Measurements from ENCODE around the gene KDM5B. TPM values are rescaled to one million over a fixed set of nuclear protein-coding genes. Genes with fewer than 3 reads are reported as not detected.

The KDM5B gene
- total and polyA plus RNA-seq, 9 of the 15 experiments (the other 6 are each of a cell fraction or from before 2014, with no cell fraction given) = 15.4 to 90.6 (median 57.1) TPM

DNA sequence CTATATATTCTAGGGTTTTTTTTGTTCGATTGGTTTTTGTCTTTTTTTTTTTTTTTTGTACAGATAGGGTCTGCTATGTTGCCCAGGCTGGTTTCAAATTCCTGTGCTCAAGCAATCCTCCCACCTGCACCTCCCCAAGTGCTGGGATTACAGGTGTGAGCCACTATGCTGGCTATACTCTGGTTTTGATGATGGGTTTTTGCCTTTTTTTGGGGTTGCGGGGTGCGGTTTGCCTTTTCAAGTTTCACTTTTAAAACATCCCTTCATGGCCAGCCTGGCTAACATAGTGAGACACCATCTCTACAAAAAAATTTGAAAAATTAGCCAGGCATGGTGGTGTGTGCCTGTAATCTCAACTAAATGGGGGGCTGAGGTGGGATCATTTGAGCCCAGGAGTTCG lies 10.0 kb downstream of the KDM5B start:
- H3K9me3 ChIP-seq (replicated peaks; ENCODE audit: control insufficient read depth, insufficient read depth, low read depth, low read length) = no peaks in the 10 kb centered on the region
- no peak for FAIRE-seq
- in situ Hi-C loops (cut with MboI) (no loop called here), intact Hi-C loops (cut with micrococcal nuclease) (no loop called here)
- CTCF ChIA-PET (ENCODE audit: low intra/inter-chr PET ratio) = no interaction called here
- H3K4me1 ChIP-seq (replicated peaks in 1 of 2; ENCODE audit: control insufficient read depth in 2 of 2, insufficient read depth in 2 of 2, low read length in 2 of 2) = peaks cover 15 to 18% of the 10 kb centered on the region in 2 experiments; a peak in 3 of 5 replicates
- peaks cover 94% of the 10 kb centered on the region for H3K79me2 ChIP-seq (ENCODE audit: control insufficient read depth, insufficient read depth, low read length)
- BruUV-seq (replicated peaks) = no TSS peak
- H3K27ac ChIP-seq (ENCODE audit: extremely low read depth, low read depth, low read length) = no peak overlapping the region
- H3K9ac ChIP-seq (ENCODE audit: insufficient read depth in 1 of 2, low read depth in 2 of 2, low read length in 2 of 2) = peak overlapping the region in 1 of 2 experiments; percentile 2; a peak in 1 of 4 replicates
- no peak overlapping the region for H3K4me3 ChIP-seq
- peaks cover 19% of the 10 kb centered on the region; the same call in 2 of the 3 replicates for H3K36me3 ChIP-seq (ENCODE audit: control insufficient read depth, insufficient read depth, low read length)
- no peaks in the 10 kb centered on the region for H3K27me3 ChIP-seq (ENCODE audit: control insufficient read depth in 2 of 2, insufficient read depth in 2 of 2, low read length in 2 of 2)
- DNase-seq (ENCODE audit: extremely low read depth in 1 of 4, low spot score in 3 of 4) = no peak
- no peak overlapping the region for H2AFZ ChIP-seq (ENCODE audit: low read depth, low read length)
- peaks cover 14% of the 10 kb centered on the region for H3K9me1 ChIP-seq (ENCODE audit: control insufficient read depth, insufficient read depth, low read length)
- POLR2A ChIA-PET = interaction anchor here (0.6 to 1.0 kb wide), 2 partner anchors 17 to 245 kb away, joined by 4 read pairs; no protein-coding TSS in a partner anchor
- ATAC-seq = no peak
- no peak overlapping the region for H3K4me2 ChIP-seq (ENCODE audit: insufficient read depth, low read length)
- peaks cover 25% of the 10 kb centered on the region for H4K20me1 ChIP-seq (replicated peaks; ENCODE audit: control insufficient read depth, insufficient read depth, low read length)
- WGBS (ENCODE audit: insufficient coverage, low coverage, missing lambda C conversion rate) = 90% methylated on average over 4 of the region's 4 CpGs
- no peak for TF ChIP-seq HNRNPH1 (optimal IDR thresholded peaks at IDR 0.05; ENCODE audit: low read depth, low read length)
- no peak for TF ChIP-seq ZNF23 (CRISPR knock-in tag; IDR thresholded peaks at IDR 0.05)
- TF ChIP-seq PHB (CRISPR knock-in tag; IDR thresholded peaks at IDR 0.05) = no peak
- TF ChIP-seq, protein P1, sequence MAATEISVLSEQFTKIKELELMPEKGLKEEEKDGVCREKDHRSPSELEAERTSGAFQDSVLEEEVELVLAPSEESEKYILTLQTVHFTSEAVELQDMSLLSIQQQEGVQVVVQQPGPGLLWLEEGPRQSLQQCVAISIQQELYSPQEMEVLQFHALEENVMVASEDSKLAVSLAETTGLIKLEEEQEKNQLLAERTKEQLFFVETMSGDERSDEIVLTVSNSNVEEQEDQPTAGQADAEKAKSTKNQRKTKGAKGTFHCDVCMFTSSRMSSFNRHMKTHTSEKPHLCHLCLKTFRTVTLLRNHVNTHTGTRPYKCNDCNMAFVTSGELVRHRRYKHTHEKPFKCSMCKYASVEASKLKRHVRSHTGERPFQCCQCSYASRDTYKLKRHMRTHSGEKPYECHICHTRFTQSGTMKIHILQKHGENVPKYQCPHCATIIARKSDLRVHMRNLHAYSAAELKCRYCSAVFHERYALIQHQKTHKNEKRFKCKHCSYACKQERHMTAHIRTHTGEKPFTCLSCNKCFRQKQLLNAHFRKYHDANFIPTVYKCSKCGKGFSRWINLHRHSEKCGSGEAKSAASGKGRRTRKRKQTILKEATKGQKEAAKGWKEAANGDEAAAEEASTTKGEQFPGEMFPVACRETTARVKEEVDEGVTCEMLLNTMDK (IDR thresholded peaks at IDR 0.05; ENCODE audit: borderline replicate concordance, insufficient read depth, low read depth, low read length, poor library complexity, severe bottlenecking) = no peak
- TF ChIP-seq, protein P2, sequence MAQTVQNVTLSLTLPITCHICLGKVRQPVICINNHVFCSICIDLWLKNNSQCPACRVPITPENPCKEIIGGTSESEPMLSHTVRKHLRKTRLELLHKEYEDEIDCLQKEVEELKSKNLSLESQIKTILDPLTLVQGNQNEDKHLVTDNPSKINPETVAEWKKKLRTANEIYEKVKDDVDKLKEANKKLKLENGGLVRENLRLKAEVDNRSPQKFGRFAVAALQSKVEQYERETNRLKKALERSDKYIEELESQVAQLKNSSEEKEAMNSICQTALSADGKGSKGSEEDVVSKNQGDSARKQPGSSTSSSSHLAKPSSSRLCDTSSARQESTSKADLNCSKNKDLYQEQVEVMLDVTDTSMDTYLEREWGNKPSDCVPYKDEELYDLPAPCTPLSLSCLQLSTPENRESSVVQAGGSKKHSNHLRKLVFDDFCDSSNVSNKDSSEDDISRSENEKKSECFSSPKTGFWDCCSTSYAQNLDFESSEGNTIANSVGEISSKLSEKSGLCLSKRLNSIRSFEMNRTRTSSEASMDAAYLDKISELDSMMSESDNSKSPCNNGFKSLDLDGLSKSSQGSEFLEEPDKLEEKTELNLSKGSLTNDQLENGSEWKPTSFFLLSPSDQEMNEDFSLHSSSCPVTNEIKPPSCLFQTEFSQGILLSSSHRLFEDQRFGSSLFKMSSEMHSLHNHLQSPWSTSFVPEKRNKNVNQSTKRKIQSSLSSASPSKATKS (CRISPR knock-in tag; IDR thresholded peaks at IDR 0.05) = no peak
- no peak for TF ChIP-seq ZNF280A (IDR thresholded peaks at IDR 0.05; ENCODE audit: low read depth, partially characterized antibody)
- TF ChIP-seq HLTF (IDR thresholded peaks at IDR 0.05) = no peak
- no peak for TF ChIP-seq MEF2D (tag; conservative IDR thresholded peaks at IDR 0.05; ENCODE audit: low read depth)
- no peak for TF ChIP-seq SNAPC5 (CRISPR knock-in tag; IDR thresholded peaks at IDR 0.05)
- TF ChIP-seq TEAD4 (IDR thresholded peaks at IDR 0.05; ENCODE audit: low read length) = no peak
- no peak for TF ChIP-seq TEAD4 (CRISPR knock-in tag; IDR thresholded peaks at IDR 0.05; ENCODE audit: borderline replicate concordance)
- TF ChIP-seq KLF10 (CRISPR knock-in tag; IDR thresholded peaks at IDR 0.05) = no peak
- TF ChIP-seq ZBTB7A (IDR thresholded peaks at IDR 0.05; ENCODE audit: borderline replicate concordance, control insufficient read depth, low read depth, low read length) = no peak
- TF ChIP-seq GATAD2A (IDR thresholded peaks at IDR 0.05) = no peak

All from K562 (cell line).